HCT116 (cell line): ENCODE measurements around the gene ACMSD. TPM values are rescaled to one million over a fixed set of nuclear protein-coding genes. Genes with fewer than 3 reads are reported as not detected.

Source experiments
- ATAC-seq: fragments of 200-7000 bp; cut with Tn5 transposase; 2 replicates; pipeline ENCODE4 v1.9.1; 2020; ENCODE audit warnings: mild to moderate bottlenecking, moderate library complexity
- BruUV-seq: library from RNA; stranded (reverse); fragments of 400-500 nt; replicated peaks from 2 replicates; lab custom pipeline; 2021; lab: Mats Ljungman, UMichigan
- CTCF ChIA-PET: fragments of 300-600 bp; sonication (Branson Sonifier 250); formaldehyde crosslinking; loops from one replicate; lab custom pipeline; 2021; ENCODE audit warnings: antibody characterized with exemption; lab: Charles Lee
- POLR2A ChIA-PET: fragments of 300-600, 350-600 bp; sonication (Branson Sonifier 250); formaldehyde crosslinking; loops from one replicate; lab custom pipeline; 2021; ENCODE audit warnings: antibody characterized with exemption; lab: Charles Lee
- RAD21 ChIA-PET, 2 experiments: fragments of 300-600 bp; sonication (Branson Sonifier 250); formaldehyde crosslinking; loops; one replicate each; lab custom pipeline; 2023; ENCODE audit warnings: low total read pairs in 2 of 2; ENCODE audit not compliant: uncharacterized antibody in 2 of 2, unreplicated experiment in 2 of 2, low non-redundant PET in 1 of 2; lab: Charles Lee
- DNase-seq: peaks from one replicate; pipeline ENCODE4 v3.0.0-alpha.2; 2010; ENCODE audit warnings: low read depth, low spot score
- H2AFZ ChIP-seq: fragments of 200-600 bp; shearing (Covaris generic), sonication (generic); 2 replicates; pipeline ENCODE4 v1.6.1; 2017; ENCODE audit warnings: low read depth, mixed run types, mixed read lengths, antibody characterized with exemption, low read length; ENCODE audit not compliant: poor library complexity, severe bottlenecking
- H3K27ac ChIP-seq: 2 replicates; pipeline ENCODE4 v1.5.1; 2012; ENCODE audit warnings: low read depth, low read length
- H3K27me3 ChIP-seq: fragments of 200-600 bp; sonication (generic); 2 replicates; pipeline ENCODE4 v1.6.1; 2016; ENCODE audit warnings: mixed run types, low read length, mixed read lengths; ENCODE audit not compliant: insufficient read depth
- H3K36me3 ChIP-seq, 2 experiments: fragments of 200-500 bp in 1 of 2; fragments of 200-600 bp in 1 of 2; sonication (Bioruptor generic) in 1 of 2; sonication (generic) in 1 of 2; 2 replicates each; pipeline versions ENCODE4 v1.5.1 to v1.6.1; 2014 to 2016; ENCODE audit warnings: low read length in 2 of 2, inconsistent platforms in 1 of 2, mixed read lengths in 1 of 2, mixed run types in 1 of 2; ENCODE audit not compliant: insufficient read depth in 2 of 2, control insufficient read depth in 1 of 2
- H3K4me1 ChIP-seq, 2 experiments: fragments of 200-600 bp in 1 of 2; sonication (generic) in 1 of 2; 2 replicates each; pipeline versions ENCODE4 v1.5.1 to v1.6.1; 2012 to 2017; ENCODE audit warnings: low read length in 2 of 2, inconsistent platforms in 1 of 2, mild to moderate bottlenecking in 1 of 2, mixed read lengths in 1 of 2, mixed run types in 1 of 2, moderate library complexity in 1 of 2; ENCODE audit not compliant: insufficient read depth in 2 of 2, control insufficient read depth in 1 of 2
- H3K4me2 ChIP-seq: fragments of 200-600 bp; sonication (generic); 2 replicates; pipeline ENCODE4 v1.6.1; 2017; ENCODE audit warnings: mixed run types, low read length, mixed read lengths
- H3K4me3 ChIP-seq, 2 experiments: fragments of 200-600 bp in 1 of 2; sonication (generic) in 1 of 2; replicated peaks in 1 of 2; 2 replicates each; pipeline ENCODE4 v1.5.1; 2011 to 2016; ENCODE audit warnings: low read length in 2 of 2, control low read depth in 1 of 2, low read depth in 1 of 2, mild to moderate bottlenecking in 1 of 2, mixed read lengths in 1 of 2, mixed run types in 1 of 2
- H3K79me2 ChIP-seq: fragments of 200-600 bp; sonication (generic); 2 replicates; pipeline ENCODE4 v1.6.1; 2017; ENCODE audit warnings: mild to moderate bottlenecking, mixed run types, low read length, moderate library complexity, mixed read lengths; ENCODE audit not compliant: insufficient read depth
- H3K9ac ChIP-seq: fragments of 200-600 bp; sonication (generic); 2 replicates; pipeline ENCODE4 v1.6.1; 2016; ENCODE audit warnings: low read length, mixed read lengths
- H3K9me2 ChIP-seq: fragments of 200-600 bp; sonication (generic), shearing (Covaris generic); 2 replicates; pipeline ENCODE4 v1.6.1; 2017; ENCODE audit warnings: mixed run types, mild to moderate bottlenecking, moderate library complexity; ENCODE audit not compliant: insufficient read depth
- H3K9me3 ChIP-seq, 2 experiments: fragments of 200-500 bp in 1 of 2; fragments of 200-600 bp in 1 of 2; sonication (Bioruptor generic) in 1 of 2; sonication (generic) in 1 of 2; 2 replicates each; pipeline ENCODE4 v1.6.1; 2014 to 2017; ENCODE audit warnings: low read length in 2 of 2, mixed read lengths in 2 of 2, inconsistent platforms in 1 of 2, low read depth in 1 of 2, mild to moderate bottlenecking in 1 of 2, mixed run types in 1 of 2, moderate library complexity in 1 of 2; ENCODE audit not compliant: control insufficient read depth in 1 of 2, insufficient read depth in 1 of 2
- H4K20me1 ChIP-seq: fragments of 200-600 bp; sonication (generic), shearing (Covaris generic); 2 replicates; pipeline ENCODE4 v1.6.1; 2017; ENCODE audit warnings: mixed run types, mild to moderate bottlenecking, moderate library complexity; ENCODE audit not compliant: insufficient read depth
- ATF3 ChIP-seq: IDR thresholded peaks from 2 replicates; pipeline ENCODE4 v1.6.1; 2012
- CTCF ChIP-seq, 3 experiments: fragments of 200-600 bp in 1 of 3; sonication (generic) in 1 of 3; IDR thresholded peaks in 2 of 3; conservative IDR thresholded peaks in 1 of 3; 2 replicates each; pipeline ENCODE4 v1.5.1; 2012 to 2017; ENCODE audit warnings: low read depth in 2 of 3, low read length in 2 of 3, antibody characterized with exemption in 1 of 3, borderline replicate concordance in 1 of 3, control low read depth in 1 of 3, mild to moderate bottlenecking in 1 of 3, mixed read lengths in 1 of 3, mixed run types in 1 of 3, moderate library complexity in 1 of 3; ENCODE audit not compliant: insufficient read depth in 1 of 3
- JUND ChIP-seq: IDR thresholded peaks from 2 replicates; pipeline ENCODE4 v1.6.1; 2012
- POLR2AphosphoS5 ChIP-seq: IDR thresholded peaks from 2 replicates; pipeline ENCODE4 v1.6.1; 2011; ENCODE audit warnings: mild to moderate bottlenecking, low read depth, low read length, moderate library complexity
- TCF7L2 ChIP-seq: IDR thresholded peaks from 2 replicates; pipeline ENCODE4 v1.7.0; 2011; ENCODE audit warnings: borderline replicate concordance, inconsistent platforms; ENCODE audit not compliant: insufficient read depth, insufficient read length; ENCODE audit errors: extremely low read depth
- intact Hi-C: fragments of 100-400 bp; cut with micrococcal nuclease; formaldehyde crosslinking; loops from 2 replicates; pipeline ENCODE4 v1.10.0; 2022
- total RNA-seq: library from RNA; stranded (reverse); gene quantifications from one replicate; pipeline ENCODE4 v1.2.1, GENCODE V29; 2021; ENCODE audit not compliant: unreplicated experiment

The ACMSD gene
- total RNA-seq, 1 experiment from 2014 or later, result not detected

GRCh38 chr2:134855709-134856108, 17.3 kb downstream of the ACMSD start:
- H3K9me2 ChIP-seq, result no peaks in the 10 kb centered on the region
- H2AFZ ChIP-seq, result no peak overlapping the region
- H3K4me1 ChIP-seq, result no peaks in the 10 kb centered on the region
- CTCF ChIA-PET, result interaction anchor here (1.5 kb wide), 1 partner anchor 11 kb away, joined by 3 read pairs; no protein-coding TSS in a partner anchor
- H4K20me1 ChIP-seq, result no peaks in the 10 kb centered on the region
- H3K4me3 ChIP-seq, result no peak overlapping the region
- H3K27me3 ChIP-seq, result no peaks in the 10 kb centered on the region
- peak in 1 of 3 experiments; percentile 11; a peak in 1 of 6 replicates for TF ChIP-seq CTCF (IDR thresholded peaks at IDR 0.05 in 2 of 3, conservative IDR thresholded peaks at IDR 0.05 in 1 of 3; ENCODE audit: borderline replicate concordance in 1 of 3, insufficient read depth in 1 of 3, low read depth in 2 of 3, low read length in 2 of 3)
- TF ChIP-seq TCF7L2, result peak; percentile 54
- TF ChIP-seq POLR2AphosphoS5, result no peak
- no peak for DNase-seq
- POLR2A ChIA-PET, result no interaction called here
- H3K9ac ChIP-seq, result no peak overlapping the region
- intact Hi-C loops, result no loop called here
- H3K9me3 ChIP-seq, result no peaks in the 10 kb centered on the region
- ATAC-seq, result 0 out of 2 replicates have a peak, but pooled peaks have one; percentile 52
- no peak overlapping the region for H3K27ac ChIP-seq
- no peaks in the 10 kb centered on the region for H3K79me2 ChIP-seq
- no peaks in the 10 kb centered on the region for H3K36me3 ChIP-seq
- RAD21 ChIA-PET, result no interaction called here
- BruUV-seq, result no TSS peak
- H3K4me2 ChIP-seq, result no peak overlapping the region

- BruUV-seq, result no TSS peak
- CTCF ChIA-PET, result no interaction called here
- RAD21 ChIA-PET, result no interaction called here
These were observed 19.8 kb downstream of the ACMSD start for GRCh38 chr2:134858245-134858644.

More at GRCh38 chr2:134858245-134858644, 19.8 kb downstream of the ACMSD start:
- no peak for DNase-seq
- Histone ChIP-seq H3K4me3 (no peak overlapping the region), H3K4me2 (no peak overlapping the region), H3K9ac (no peak overlapping the region), H4K20me1 (no peaks in the 10 kb centered on the region), H3K36me3 (no peaks in the 10 kb centered on the region), H3K27ac (no peak overlapping the region), H3K27me3 (no peaks in the 10 kb centered on the region), H3K4me1 (no peaks in the 10 kb centered on the region), H3K79me2 (no peaks in the 10 kb centered on the region), H3K9me2 (no peaks in the 10 kb centered on the region), H3K9me3 (no peaks in the 10 kb centered on the region), H2AFZ (no peak overlapping the region)
- intact Hi-C loops, result no loop called here
- POLR2A ChIA-PET, result no interaction called here
- no peak for ATAC-seq
- TF ChIP-seq JUND (no peak), ATF3 (no peak)
